Skeletal muscle cell (primary cell): Measurements from ENCODE around the gene CLNS1A.

Experiments used
- DNase-seq: peaks from one replicate; pipeline ENCODE4 v3.0.0-alpha.2; 2010; ENCODE audit warnings: low read depth
- H3K4me3 ChIP-seq: 2 replicates; pipeline ENCODE4 v1.5.1; 2011; ENCODE audit warnings: low read depth, mild to moderate bottlenecking, control low read depth, low read length, moderate library complexity

CLNS1A gene

DNA sequence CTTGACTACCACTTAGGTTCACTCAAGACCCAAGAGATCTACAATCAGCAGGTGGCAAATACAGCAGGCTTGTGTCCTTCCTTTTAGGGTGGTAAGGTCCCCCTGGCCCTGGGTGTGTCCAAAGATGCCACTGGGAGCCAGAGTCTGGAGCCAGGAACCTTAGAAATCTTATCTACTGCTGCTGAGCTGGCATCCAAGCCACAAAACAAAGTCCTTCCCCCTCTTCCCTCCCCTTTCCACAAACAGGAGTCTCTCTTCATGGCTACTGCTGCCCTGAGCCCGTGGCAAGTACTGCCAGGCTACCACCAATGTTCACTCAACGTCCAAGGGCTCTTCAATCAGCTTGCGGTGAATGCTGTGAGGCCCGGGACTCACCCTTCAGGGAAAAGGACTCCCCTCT, 69.3 kb downstream of the CLNS1A start:
- H3K4me3 ChIP-seq, result no peak overlapping the region
- DNase-seq, result no peak
